ENCODE results near the gene CACNB4.

GRCh38 chr2:151810489-151810888 is 288.4 kb downstream of the CACNB4 start:
- TF ChIP-seq CTCF (IDR thresholded peaks at IDR 0.05) (no peak), POLR2A (IDR thresholded peaks at IDR 0.05) (no peak), POLR2AphosphoS5 (IDR thresholded peaks at IDR 0.05) (no peak)

Data from breast epithelium (tissue), 3 donors.